ENCODE measurements around the gene PSMG2.

The PSMG2 gene

DNA sequence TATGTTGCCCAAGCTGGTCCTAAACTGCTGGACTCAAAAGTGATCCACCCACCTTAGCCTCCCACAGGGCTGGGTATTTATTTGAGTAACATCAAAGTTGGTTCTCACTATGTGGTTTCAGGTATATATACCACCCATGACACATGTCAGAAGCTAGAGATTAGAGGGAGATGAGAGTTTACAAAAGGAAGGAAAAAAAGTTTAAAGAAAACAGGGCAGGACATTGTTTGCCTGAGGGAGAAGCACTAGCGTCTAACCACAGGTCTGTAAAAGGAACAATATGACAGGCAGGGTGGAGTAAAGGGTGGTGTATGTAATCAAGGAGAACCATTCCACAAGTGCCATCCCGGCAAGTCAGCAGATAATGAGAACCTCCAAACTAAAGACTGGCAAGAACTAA, 8.8 kb upstream of the PSMG2 start:
- no peak for DNase-seq (ENCODE audit: low read depth)
- TF ChIP-seq, protein P1, sequence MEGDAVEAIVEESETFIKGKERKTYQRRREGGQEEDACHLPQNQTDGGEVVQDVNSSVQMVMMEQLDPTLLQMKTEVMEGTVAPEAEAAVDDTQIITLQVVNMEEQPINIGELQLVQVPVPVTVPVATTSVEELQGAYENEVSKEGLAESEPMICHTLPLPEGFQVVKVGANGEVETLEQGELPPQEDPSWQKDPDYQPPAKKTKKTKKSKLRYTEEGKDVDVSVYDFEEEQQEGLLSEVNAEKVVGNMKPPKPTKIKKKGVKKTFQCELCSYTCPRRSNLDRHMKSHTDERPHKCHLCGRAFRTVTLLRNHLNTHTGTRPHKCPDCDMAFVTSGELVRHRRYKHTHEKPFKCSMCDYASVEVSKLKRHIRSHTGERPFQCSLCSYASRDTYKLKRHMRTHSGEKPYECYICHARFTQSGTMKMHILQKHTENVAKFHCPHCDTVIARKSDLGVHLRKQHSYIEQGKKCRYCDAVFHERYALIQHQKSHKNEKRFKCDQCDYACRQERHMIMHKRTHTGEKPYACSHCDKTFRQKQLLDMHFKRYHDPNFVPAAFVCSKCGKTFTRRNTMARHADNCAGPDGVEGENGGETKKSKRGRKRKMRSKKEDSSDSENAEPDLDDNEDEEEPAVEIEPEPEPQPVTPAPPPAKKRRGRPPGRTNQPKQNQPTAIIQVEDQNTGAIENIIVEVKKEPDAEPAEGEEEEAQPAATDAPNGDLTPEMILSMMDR (IDR thresholded peaks at IDR 0.05; ENCODE audit: low read length, missing control alignments) = no peak
- H3K4me3 ChIP-seq (replicated peaks; ENCODE audit: low read depth, low read length) = no peak overlapping the region

GRCh38 chr18:12699747-12700146, 3.1 kb upstream of the PSMG2 start:
- H3K4me3 ChIP-seq (replicated peaks; ENCODE audit: low read depth, low read length) = no peak overlapping the region
- DNase-seq (ENCODE audit: low read depth) = no peak
- TF ChIP-seq, protein P1 (IDR thresholded peaks at IDR 0.05; ENCODE audit: low read length, missing control alignments) = no peak

DNA sequence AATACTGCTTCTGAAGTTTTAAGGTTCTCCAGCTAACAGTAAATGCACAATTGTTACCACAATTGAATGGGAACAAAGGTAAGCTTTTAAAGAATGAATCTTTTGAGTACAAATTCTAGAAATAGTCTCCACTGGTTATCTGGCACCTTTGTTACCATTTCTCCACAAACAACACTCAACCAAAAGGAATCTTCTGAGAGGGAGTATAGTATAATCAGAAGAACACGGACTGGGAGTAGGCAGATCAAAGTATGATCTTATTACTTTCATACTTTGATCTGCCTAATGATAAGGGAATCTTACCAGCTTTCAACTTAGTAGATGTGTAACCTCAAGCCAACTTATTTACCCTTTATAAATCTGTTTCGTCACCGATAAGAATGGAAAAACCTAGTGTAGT, 1.7 kb upstream of the PSMG2 start:
- TF ChIP-seq, protein P1 (IDR thresholded peaks at IDR 0.05; ENCODE audit: low read length, missing control alignments) = no peak
- H3K4me3 ChIP-seq (replicated peaks; ENCODE audit: low read depth, low read length) = peak overlapping the region; percentile 97
- DNase-seq (ENCODE audit: low read depth) = no peak

DNA sequence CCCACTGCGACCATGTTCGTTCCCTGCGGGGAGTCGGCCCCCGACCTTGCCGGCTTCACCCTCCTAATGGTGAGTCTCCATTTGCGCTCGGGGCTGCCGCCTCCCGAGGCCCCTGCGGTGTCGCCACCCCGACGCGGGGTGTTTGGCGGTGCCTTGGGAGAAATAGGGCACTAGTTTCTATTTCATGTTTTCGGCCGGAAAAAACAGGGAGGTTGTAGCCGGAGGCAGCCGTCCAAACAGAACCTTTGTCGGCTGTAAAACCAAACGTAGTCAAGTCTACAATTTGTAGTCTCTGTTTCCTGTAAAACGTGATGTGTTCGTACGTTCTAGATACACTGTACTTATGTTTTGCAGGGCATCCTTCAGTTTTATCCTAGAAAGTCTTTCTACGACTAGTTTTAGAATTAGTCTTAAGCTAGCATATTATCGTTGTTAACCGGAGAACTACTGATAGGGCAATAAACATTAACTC, 290 bp downstream of the PSMG2 start:
- no peak for DNase-seq (ENCODE audit: low read depth)
- H3K4me3 ChIP-seq (replicated peaks; ENCODE audit: low read depth, low read length) = peak overlapping the region; percentile 97
- TF ChIP-seq, protein P1 (IDR thresholded peaks at IDR 0.05; ENCODE audit: low read length, missing control alignments) = no peak

DNA sequence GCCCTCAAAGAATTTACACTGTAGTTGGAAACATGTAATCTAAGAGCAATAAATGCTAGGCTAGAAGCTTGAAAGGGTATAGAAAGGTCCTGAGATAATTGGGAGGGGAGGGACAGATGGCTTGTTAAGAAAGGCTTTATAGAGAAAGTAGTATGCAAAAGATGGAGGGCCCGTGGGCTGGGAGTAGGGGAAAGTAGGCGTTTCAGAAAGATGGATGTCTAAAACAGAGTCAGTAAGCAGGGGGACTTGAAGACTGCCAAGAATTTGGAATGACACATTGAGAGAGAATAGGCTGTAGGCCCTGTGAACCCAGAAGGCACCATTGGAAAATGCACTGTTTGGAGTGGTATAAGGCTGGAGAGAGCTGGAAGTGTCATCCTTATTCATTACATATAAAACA, 822 bp downstream of the PSMG2 start:
- DNase-seq (ENCODE audit: low read depth) = peak; percentile 22
- peak overlapping the region; percentile 97 for H3K4me3 ChIP-seq (replicated peaks; ENCODE audit: low read depth, low read length)
- TF ChIP-seq, protein P1 (IDR thresholded peaks at IDR 0.05; ENCODE audit: low read length, missing control alignments) = no peak

GRCh38 chr18:12711446-12711845, 8.6 kb downstream of the PSMG2 start:
- TF ChIP-seq, protein P1 (IDR thresholded peaks at IDR 0.05; ENCODE audit: low read length, missing control alignments) = no peak
- DNase-seq (ENCODE audit: low read depth) = no peak
- H3K4me3 ChIP-seq (replicated peaks; ENCODE audit: low read depth, low read length) = no peak overlapping the region

- TF ChIP-seq, protein P1 (IDR thresholded peaks at IDR 0.05; ENCODE audit: low read length, missing control alignments) = no peak
- H3K4me3 ChIP-seq (replicated peaks; ENCODE audit: low read depth, low read length) = no peak overlapping the region
- no peak for DNase-seq (ENCODE audit: low read depth)
Measured at GRCh38 chr18:12721495-12722275, 18.8 kb downstream of the PSMG2 start.
